GM18858 (cell line): ENCODE results near the gene VAV3.

Experiments used
- ATAC-seq: cut with Tn5 transposase; IDR thresholded peaks from one replicate; pipeline ENCODE4 v1.9.1; 2021; ENCODE audit not compliant: unreplicated experiment

Gene VAV3

GRCh38 chr1:107604825-107605224 is 360.2 kb downstream of the VAV3 start:
- no peak for ATAC-seq

DNA sequence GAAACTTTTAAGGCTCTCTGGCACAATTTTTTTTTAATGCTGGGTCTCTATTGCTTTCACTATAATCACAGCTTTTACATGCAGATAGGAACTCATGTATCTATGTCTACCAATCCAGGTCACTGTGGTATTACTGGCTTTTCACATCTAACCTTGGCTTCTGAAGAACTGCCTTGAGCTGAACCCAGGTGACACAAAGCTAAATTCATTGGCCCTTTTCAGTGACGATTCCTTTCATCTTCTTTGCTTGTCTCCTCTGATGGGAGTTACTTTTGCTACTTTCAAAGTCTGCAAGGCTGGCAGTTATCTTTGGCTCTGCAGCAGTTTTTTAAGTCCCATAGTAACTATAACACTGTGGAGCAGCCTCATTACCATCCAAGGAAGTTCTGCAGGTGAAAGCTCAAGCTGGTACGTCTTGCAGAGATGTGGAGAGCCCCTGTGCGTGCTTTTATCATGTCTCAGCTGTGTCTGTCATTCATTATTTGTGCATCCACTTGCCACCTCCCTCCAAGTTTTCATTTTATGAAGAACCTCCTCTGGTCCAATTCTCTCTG is 364.3 kb downstream of the VAV3 start:
- no peak for ATAC-seq

DNA sequence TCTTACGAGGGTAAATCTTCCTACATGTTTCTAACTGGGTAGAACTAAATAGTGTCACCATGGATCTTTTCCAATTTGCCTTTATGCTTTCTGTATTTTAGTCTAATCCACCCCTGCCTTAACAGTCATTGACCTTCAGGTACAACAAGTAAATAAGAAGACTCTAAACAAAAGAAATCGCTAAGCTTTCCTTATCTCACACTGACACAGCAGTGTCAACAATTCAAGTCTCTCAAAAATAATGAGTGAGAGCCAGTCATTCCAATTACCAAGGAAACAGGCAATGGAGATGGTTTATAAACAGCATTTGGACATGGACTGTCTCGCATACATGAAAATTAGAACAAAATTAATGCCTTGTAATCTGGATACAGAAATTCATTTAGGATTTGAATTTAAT is 365.8 kb downstream of the VAV3 start:
- no peak for ATAC-seq

DNA sequence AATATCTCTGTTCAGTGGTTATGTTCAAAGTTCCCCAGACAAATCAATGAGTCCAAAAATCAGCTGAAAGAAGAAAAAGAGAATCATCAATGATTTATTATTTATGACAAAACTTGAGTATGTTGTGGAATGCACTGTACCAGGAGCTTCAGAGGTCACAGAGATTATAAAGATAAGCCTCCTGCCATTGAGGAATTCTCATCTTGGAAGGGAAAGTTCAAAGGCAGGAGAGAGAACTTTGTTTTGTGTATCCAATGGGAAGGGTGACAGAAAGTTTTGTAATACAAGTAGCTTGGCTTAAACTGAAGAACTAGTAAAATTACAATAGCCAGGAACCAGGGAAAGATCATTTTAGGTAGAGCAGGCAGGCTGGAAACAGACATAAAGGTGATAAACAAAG is 367.7 kb downstream of the VAV3 start:
- ATAC-seq, result no peak

DNA sequence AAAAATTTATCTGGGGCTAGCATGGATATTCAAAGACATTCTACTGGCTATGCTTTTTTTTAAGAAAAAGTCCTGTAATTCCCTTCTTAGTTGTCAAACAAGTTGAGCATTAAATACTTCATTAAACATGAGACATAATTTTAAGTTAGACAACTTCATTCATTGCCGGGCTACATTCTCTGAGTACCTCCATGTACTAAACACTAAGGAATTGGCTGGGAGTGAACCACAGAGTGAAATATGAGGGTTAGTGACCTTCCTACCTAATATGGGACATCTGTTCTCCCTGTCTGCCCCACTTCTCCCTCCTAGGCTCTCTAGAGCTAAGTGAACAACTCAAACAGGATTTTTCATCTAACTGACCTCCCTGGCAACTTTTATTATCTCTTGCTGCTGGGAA is 370.4 kb downstream of the VAV3 start:
- ATAC-seq, result no peak

DNA sequence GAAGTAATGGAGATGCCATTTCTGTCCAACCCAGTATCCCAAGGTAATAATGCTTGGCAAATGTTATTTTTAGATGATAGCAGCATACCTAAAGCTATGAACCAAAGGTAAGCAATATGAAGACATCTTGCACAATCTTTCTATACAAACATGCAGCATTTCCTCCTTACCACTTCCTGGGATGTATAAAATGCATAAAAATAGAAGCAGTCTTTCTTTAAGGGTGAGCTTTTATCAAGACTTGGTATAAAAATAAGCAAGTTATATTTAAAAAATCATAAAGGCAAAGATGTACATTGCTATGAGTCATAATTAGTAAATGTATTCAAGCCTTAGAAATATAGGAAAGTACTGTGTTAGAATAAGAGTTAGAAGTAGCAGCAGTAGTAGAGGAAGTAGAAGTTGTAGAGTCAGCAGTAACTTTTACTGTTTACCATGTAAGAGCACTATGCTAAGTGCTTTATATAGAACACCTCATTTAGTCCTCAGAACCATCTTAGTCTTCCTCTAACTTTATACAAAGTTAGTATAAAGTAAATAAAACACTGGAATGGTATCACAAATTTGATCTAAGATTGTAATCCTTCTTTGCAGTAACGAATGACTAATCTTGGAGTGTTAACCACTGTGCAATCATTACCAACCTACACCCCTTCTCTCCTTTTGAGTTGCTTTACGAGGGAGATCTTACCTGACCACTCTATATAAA is 371.3 kb downstream of the VAV3 start:
- no peak for ATAC-seq

GRCh38 chr1:107590900-107591622 is 373.9 kb downstream of the VAV3 start:
- ATAC-seq, result no peak

- ATAC-seq, result no peak
These were observed 374.9 kb downstream of the VAV3 start for GRCh38 chr1:107590087-107590486.

GRCh38 chr1:107588321-107588720 is 376.7 kb downstream of the VAV3 start:
- no peak for ATAC-seq

- ATAC-seq, result no peak
These were observed 389.8 kb downstream of the VAV3 start for GRCh38 chr1:107575226-107575625.

GRCh38 chr1:107574044-107574443 is 390.9 kb downstream of the VAV3 start:
- no peak for ATAC-seq

- ATAC-seq, result no peak
These were observed 392.2 kb downstream of the VAV3 start for GRCh38 chr1:107572674-107573211.

DNA sequence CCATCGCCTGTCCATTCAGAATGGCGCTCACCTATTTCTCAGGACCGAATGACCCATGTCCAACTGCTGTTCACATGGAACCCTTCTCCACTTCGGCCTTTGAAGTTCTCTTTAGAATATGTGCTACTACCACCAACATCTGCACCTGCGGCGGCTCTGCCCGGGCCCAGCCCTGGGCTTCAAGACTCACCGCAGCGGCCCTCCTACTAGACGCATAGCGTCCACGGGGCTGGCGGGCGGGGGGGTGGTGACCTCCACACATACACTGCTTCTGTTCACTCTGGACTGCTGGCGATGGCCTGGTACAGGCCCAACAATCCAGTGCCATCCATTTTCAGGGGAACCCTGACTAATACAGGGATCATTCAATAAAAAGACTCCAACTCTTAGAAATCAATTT is 394.2 kb downstream of the VAV3 start:
- no peak for ATAC-seq

- ATAC-seq, result no peak
These were observed 401.5 kb downstream of the VAV3 start for GRCh38 chr1:107563441-107563840.

- no peak for ATAC-seq
These were observed 405.1 kb downstream of the VAV3 start for GRCh38 chr1:107559881-107560280.

GRCh38 chr1:107557095-107557494 is 407.9 kb downstream of the VAV3 start:
- ATAC-seq, result no peak

DNA sequence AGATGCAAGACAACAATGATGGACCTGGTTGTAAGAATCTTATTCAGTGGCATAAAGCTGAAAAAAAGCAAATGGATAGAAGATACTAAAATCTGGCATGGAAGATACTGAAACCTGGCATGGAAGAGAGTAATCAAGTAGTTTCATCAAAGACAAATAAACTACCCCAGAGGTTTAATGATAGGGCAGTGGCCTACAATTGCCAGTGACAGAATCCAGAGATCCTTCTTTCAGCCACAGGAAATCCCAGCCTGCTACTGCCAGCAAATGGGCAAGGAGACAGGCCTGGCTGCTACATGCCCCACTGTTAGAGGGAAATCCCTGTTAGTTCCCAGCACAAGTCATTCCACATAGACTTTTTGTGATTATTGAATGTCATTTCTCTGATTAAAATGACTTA is 409.4 kb downstream of the VAV3 start:
- ATAC-seq, result no peak

DNA sequence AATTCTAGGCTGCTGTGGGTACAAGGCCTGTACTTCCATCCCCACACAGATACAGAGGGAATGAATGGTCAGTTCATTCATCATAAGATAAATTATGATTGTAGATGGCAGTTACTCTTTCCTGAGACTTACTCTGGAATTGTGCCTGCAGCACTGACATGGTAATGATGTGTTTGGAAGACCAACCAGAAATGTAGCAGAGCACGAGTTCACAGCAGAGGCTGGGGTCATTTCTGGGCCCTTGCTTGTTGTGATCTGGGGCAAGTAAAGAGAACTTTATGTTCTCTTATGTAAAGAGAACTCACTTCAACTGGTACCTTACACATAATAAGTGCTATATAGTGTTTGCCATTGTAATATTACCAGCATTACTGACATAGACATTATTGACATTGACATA is 412.2 kb downstream of the VAV3 start:
- no peak for ATAC-seq

DNA sequence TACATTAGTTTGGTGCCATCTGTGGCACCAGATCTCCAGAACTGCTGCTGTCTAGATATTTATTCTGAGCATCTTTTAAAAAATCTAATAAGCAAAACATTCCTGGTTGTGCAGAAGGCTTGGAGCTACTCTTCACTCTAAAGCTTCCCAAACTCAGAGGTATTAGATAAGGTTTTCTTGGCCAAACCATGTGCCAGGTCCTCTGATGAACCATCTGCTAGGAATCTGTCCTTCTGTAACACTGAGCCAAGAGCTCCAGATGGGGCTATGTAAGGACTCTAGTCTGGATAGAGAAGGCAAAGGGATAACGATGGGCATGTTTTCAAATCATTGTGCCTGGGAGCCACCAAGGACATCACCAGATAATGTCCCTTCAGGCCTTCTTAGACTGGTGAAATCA is 413.5 kb downstream of the VAV3 start:
- no peak for ATAC-seq

- no peak for ATAC-seq
These were observed 414.6 kb downstream of the VAV3 start for GRCh38 chr1:107550358-107550757.

- peak; percentile 39 for ATAC-seq
These were observed 415.7 kb downstream of the VAV3 start for GRCh38 chr1:107549152-107549810.

GRCh38 chr1:107548276-107548675 is 416.7 kb downstream of the VAV3 start:
- ATAC-seq, result no peak
